NCI-H460 (cell line): ENCODE results near the gene RER1. TPM values are rescaled to one million over a fixed set of nuclear protein-coding genes. Genes with fewer than 3 reads are reported as not detected.

Experiments used
- DNase-seq: peaks from one replicate; pipeline ENCODE4 v3.0.0-alpha.2; 2016; ENCODE audit warnings: low read depth; ENCODE audit errors: extremely low read depth
- total RNA-seq: library from RNA; depleted of rRNA; stranded (reverse); fragments of >200 nt; shearing (Covaris generic); gene quantifications from 2 replicates; pipeline ENCODE4 v1.2.3, GENCODE V29; 2014

Gene RER1
- total RNA-seq, 1 experiment from 2014 or later, result 80.9 TPM

- no peak for DNase-seq
These were observed 12.7 kb downstream of the RER1 start for GRCh38 chr1:2404142-2404889.

GRCh38 chr1:2404890-2405511 is 13.4 kb downstream of the RER1 start:
- no peak for DNase-seq

- DNase-seq, result no peak
These were observed 14.1 kb downstream of the RER1 start for GRCh38 chr1:2405588-2406295.

- DNase-seq, result no peak
These were observed 14.9 kb downstream of the RER1 start for GRCh38 chr1:2406451-2407041.

DNA sequence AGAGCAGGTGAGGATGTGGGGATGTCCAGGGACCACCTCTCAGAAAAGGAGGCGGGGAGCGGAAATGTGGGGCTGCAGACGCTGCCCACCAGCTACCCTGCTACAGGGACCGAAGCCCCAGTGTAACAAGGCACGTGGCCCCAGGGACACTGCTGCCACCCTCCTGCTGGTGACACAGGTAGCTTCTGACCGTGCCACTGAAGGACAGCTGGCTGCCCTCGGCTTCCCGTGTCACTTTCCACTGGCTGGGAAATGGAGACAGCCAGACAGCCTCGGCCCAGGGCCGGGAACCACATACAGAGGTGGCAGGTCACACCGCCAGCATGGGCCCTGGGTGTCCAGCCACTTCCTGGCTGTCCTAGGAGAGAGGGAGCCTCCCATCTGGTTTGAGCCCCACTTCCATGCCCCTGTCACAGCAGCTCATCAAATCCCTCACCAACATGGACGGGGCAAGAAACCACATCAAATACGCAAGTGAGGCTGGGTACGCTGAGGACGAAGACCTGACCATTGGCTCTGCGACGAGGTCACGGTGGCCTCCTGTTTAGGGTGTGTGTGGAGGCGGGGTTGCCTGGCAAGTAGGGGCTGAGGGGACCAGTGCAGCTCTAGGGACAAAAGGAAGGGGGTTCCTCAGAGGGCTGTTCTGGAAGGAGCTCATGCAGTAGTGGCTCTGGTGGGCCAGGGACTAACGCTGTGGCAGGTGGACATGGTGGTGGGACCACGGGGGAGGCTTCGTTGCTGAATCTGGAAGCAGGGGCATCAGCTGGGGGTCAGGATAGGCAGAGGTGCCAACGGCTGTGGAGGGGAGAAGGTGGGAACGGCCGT is 15.7 kb downstream of the RER1 start:
- no peak for DNase-seq

DNA sequence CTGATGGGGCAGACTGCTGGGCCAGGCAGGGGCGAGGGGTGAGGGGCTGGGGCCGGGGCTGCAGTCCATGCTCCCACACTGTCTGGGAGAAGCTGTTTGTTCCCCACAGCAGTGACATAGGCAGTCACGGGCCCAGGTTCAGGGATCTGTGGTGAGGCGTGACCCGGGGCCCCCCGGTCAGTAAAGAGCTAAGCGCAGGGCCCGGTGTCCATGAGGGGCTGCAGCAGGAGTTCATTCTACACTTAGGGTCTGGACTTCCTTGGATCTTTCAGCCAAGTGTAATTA is 16.3 kb downstream of the RER1 start:
- DNase-seq, result no peak

GRCh38 chr1:2408456-2408855 is 16.8 kb downstream of the RER1 start:
- DNase-seq, result no peak

- no peak for DNase-seq
These were observed 17.2 kb downstream of the RER1 start for GRCh38 chr1:2408859-2409276.

DNA sequence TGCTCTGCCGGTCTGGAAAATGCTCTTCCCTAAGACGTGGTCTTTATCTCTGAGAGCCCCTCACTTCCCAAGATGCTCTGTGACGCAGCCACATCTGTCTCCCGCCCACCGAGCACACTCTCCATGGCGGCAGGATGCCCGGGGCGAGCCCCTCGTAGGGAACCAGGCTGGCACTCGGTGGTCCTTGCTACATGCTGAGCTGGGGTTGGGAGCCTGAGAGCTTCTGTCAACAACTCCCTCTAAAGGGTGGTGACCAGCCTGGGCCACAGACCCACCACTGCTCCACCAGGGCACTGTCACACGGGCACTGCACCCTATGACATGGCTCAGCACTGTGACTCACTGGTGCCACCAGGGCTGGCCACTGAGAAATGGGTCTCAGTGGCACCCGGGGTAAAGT is 18.1 kb downstream of the RER1 start:
- no peak for DNase-seq

GRCh38 chr1:2411801-2412394 is 20.3 kb downstream of the RER1 start:
- no peak for DNase-seq

- DNase-seq, result peak; percentile 92
These were observed 20.7 kb downstream of the RER1 start, which contains the start of gene PEX10 for GRCh38 chr1:2412395-2412772. TSS of gene PEX10 (minus strand) at chr1:2412564. CDS start at chr1:2412502, 62 bp downstream.

DNA sequence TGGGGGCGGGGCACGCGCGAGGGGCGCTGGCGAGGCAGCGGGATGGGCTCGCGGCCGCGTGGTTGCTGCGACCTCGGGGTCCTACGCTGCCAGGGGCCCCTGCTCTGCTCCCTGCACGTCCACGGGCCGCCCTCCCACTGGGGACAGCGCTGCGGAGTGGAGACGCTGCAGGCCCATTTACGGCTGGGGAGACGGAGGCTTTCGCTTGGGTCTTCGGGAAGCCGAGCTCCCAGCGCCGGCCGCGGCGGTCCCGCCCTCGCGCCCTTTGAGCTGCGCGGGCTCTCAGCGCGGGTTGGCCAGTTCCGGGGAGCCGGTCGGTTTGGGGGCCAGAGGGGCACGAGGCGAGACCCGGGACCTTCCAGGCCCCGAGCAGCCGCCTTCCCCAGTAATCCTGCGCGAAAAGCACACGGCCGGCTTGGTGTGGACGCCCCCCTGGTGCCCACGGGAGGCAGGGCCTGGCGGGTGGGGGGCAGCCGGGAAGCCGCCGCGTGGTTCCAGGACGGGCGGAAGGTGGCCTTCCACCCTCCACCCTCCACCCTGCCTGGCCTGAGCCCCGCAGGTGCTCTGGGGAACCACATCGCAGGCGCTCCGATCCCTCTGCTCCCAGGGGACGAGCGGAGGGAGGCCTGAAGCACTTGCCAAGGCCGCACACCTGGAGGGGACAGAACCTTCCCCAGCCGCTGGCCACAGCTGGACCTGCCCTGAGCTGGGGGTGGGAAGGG is 21.3 kb downstream of the RER1 start:
- DNase-seq, result no peak

DNA sequence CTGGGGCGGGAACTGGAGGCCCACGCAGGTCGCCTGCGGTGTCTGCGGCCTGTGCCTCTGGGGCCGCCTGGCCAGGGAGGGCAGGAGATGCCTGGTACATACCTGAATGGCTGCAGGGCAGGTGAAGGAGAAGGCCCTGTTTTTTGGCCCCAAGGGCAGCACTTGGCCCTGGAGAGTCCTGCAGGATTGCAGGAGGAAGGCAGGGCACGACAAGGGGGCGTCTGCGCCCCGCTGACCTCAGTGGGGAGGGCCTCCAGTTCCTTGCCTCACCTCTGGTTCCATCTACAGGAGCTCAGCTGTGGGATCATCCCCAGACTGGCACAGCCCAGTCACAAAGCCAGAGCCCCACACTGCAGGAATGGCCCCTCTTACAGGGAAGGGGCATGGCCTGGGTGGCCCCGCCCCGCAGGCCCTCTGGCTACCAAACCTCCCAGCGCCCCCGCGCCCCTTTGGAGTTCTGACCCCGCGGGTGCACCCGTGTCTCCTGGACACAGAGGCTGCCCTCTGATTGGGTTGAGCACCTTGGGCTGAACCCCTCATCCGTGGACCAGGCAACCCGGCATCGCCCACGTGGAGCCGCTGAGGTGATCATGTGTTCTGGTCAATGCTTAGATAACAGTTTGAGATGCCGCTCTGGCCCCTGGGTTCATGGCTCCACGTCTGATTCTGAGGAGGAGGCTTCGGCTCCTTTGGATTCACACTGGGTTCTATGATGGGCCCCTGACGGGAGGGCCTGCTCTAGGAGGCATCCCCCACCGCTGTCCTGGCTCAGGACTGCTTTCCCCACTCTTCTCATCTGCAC is 22.1 kb downstream of the RER1 start:
- no peak for DNase-seq

- peak; percentile 36 for DNase-seq
These were observed 22.8 kb downstream of the RER1 start for GRCh38 chr1:2414297-2414958.

DNA sequence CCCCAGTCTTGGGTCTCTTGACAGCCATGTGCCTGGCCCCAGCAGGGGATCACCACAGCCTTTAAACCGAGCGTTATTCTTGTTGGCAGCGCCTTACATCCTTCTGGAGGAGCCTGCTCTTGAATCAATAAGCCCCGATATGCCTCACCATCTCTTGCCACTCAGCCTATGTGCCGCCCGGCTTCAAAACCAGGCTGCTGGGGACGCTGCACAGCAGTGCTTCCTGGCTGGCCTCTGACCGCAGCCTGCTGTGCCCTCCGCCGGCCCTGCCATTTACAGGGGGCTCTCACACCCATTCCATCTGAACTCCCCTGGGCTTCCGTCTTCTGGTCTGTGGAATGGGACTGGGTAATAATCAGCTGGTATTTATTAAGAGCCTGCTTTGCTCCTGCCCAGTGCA is 23.7 kb downstream of the RER1 start:
- DNase-seq, result no peak

GRCh38 chr1:2415801-2416208 is 24.2 kb downstream of the RER1 start:
- DNase-seq, result no peak

- no peak for DNase-seq
These were observed 24.8 kb downstream of the RER1 start for GRCh38 chr1:2416403-2416802.

- no peak for DNase-seq
These were observed 25.6 kb downstream of the RER1 start for GRCh38 chr1:2417083-2417832.
